ENCODE measurements around the gene PLXDC2. TPM values are rescaled to one million over a fixed set of nuclear protein-coding genes. Genes with fewer than 3 reads are reported as not detected.
A peak's percentile ranks its signal among the peaks of the same experiment; 100 is the strongest.

PLXDC2 gene
- total and polyA plus RNA-seq, 2 donors (not counting 1 experiment from before 2014, with no cell fraction given): 4.2 to 5.1 TPM

- Histone ChIP-seq H3K4me2 (ENCODE audit: extremely low read depth, insufficient read depth, low read length) (no peak overlapping the region), H3K4me1 (ENCODE audit: control insufficient read depth, extremely low read depth, insufficient read depth, low read length) (no peaks in the 10 kb centered on the region), H3K4me3 (replicated peaks in 1 of 4; ENCODE audit: control extremely low read depth in 1 of 4, insufficient read depth in 1 of 4, low read depth in 3 of 4, low read length in 4 of 4) (no peak overlapping the region), H3K27ac (ENCODE audit: insufficient read depth, low read length) (no peak overlapping the region), H2AFZ (ENCODE audit: low read length) (no peak overlapping the region), H3K36me3 (ENCODE audit: control insufficient read depth, insufficient read depth, low read length) (no peaks in the 10 kb centered on the region), H3K27me3 (ENCODE audit: control insufficient read depth, insufficient read depth, low read length) (no peaks in the 10 kb centered on the region), H3K9ac (ENCODE audit: insufficient read depth, low read length) (no peak overlapping the region), H3K79me2 (ENCODE audit: control insufficient read depth, insufficient read depth, low read length) (no peaks in the 10 kb centered on the region), H4K20me1 (ENCODE audit: control insufficient read depth, extremely low read depth, insufficient read depth, low read length) (no peaks in the 10 kb centered on the region), H3K9me3 (ENCODE audit: control insufficient read depth, insufficient read depth, low read depth, low read length) (no peaks in the 10 kb centered on the region)
- TF ChIP-seq EZH2 (IDR thresholded peaks at IDR 0.05; ENCODE audit: low read length, missing control alignments) (no peak), CTCF (conservative IDR thresholded peaks at IDR 0.05 in 1 of 2, IDR thresholded peaks at IDR 0.05 in 1 of 2; ENCODE audit: low read depth in 1 of 2, low read length in 2 of 2) (no peak)
- DNase-seq (ENCODE audit: low read depth in 2 of 2): no peak
Measured at GRCh38 chr10:19869370-19869769, 53.1 kb downstream of the PLXDC2 start.

- TF ChIP-seq CTCF (conservative IDR thresholded peaks at IDR 0.05 in 1 of 2, IDR thresholded peaks at IDR 0.05 in 1 of 2; ENCODE audit: low read depth in 1 of 2, low read length in 2 of 2) (no peak), EZH2 (IDR thresholded peaks at IDR 0.05; ENCODE audit: low read length, missing control alignments) (no peak)
- H3K36me3 ChIP-seq (ENCODE audit: control insufficient read depth, insufficient read depth, low read length): no peaks in the 10 kb centered on the region
- H3K27ac ChIP-seq (ENCODE audit: insufficient read depth, low read length): no peak overlapping the region
- peak overlapping the region; percentile 13 for H3K4me2 ChIP-seq (ENCODE audit: extremely low read depth, insufficient read depth, low read length)
- no peak overlapping the region for H3K4me3 ChIP-seq (replicated peaks in 1 of 4; ENCODE audit: control extremely low read depth in 1 of 4, insufficient read depth in 1 of 4, low read depth in 3 of 4, low read length in 4 of 4)
- H3K4me1 ChIP-seq (ENCODE audit: control insufficient read depth, extremely low read depth, insufficient read depth, low read length): no peaks in the 10 kb centered on the region
- H3K9me3 ChIP-seq (ENCODE audit: control insufficient read depth, insufficient read depth, low read depth, low read length): no peaks in the 10 kb centered on the region
- peak overlapping the region; percentile 49 for H2AFZ ChIP-seq (ENCODE audit: low read length)
- H3K27me3 ChIP-seq (ENCODE audit: control insufficient read depth, insufficient read depth, low read length): no peaks in the 10 kb centered on the region
- no peak overlapping the region for H3K9ac ChIP-seq (ENCODE audit: insufficient read depth, low read length)
- no peaks in the 10 kb centered on the region for H3K79me2 ChIP-seq (ENCODE audit: control insufficient read depth, insufficient read depth, low read length)
- no peak for DNase-seq (ENCODE audit: low read depth in 2 of 2)
- no peaks in the 10 kb centered on the region for H4K20me1 ChIP-seq (ENCODE audit: control insufficient read depth, extremely low read depth, insufficient read depth, low read length)
Measured at GRCh38 chr10:19872504-19873271, 56.5 kb downstream of the PLXDC2 start.

GRCh38 chr10:19874190-19874589, 58.0 kb downstream of the PLXDC2 start:
- Histone ChIP-seq H2AFZ (ENCODE audit: low read length) (no peak overlapping the region), H3K9ac (ENCODE audit: insufficient read depth, low read length) (no peak overlapping the region), H3K27me3 (ENCODE audit: control insufficient read depth, insufficient read depth, low read length) (no peaks in the 10 kb centered on the region), H3K79me2 (ENCODE audit: control insufficient read depth, insufficient read depth, low read length) (no peaks in the 10 kb centered on the region), H3K36me3 (ENCODE audit: control insufficient read depth, insufficient read depth, low read length) (no peaks in the 10 kb centered on the region), H3K9me3 (ENCODE audit: control insufficient read depth, insufficient read depth, low read depth, low read length) (no peaks in the 10 kb centered on the region), H3K4me1 (ENCODE audit: control insufficient read depth, extremely low read depth, insufficient read depth, low read length) (no peaks in the 10 kb centered on the region), H3K27ac (ENCODE audit: insufficient read depth, low read length) (no peak overlapping the region), H4K20me1 (ENCODE audit: control insufficient read depth, extremely low read depth, insufficient read depth, low read length) (no peaks in the 10 kb centered on the region), H3K4me2 (ENCODE audit: extremely low read depth, insufficient read depth, low read length) (no peak overlapping the region), H3K4me3 (replicated peaks in 1 of 4; ENCODE audit: control extremely low read depth in 1 of 4, insufficient read depth in 1 of 4, low read depth in 3 of 4, low read length in 4 of 4) (no peak overlapping the region)
- TF ChIP-seq CTCF (conservative IDR thresholded peaks at IDR 0.05 in 1 of 2, IDR thresholded peaks at IDR 0.05 in 1 of 2; ENCODE audit: low read depth in 1 of 2, low read length in 2 of 2): no peak
- no peak for TF ChIP-seq EZH2 (IDR thresholded peaks at IDR 0.05; ENCODE audit: low read length, missing control alignments)
- no peak for DNase-seq (ENCODE audit: low read depth in 2 of 2)
